K562 (cell line): ENCODE results near the gene CCDC27. TPM values are rescaled to one million over a fixed set of nuclear protein-coding genes. Genes with fewer than 3 reads are reported as not detected.

Source experiments
- CHD1 ChIP-seq: fragments of 200-600 bp; sonication (generic); IDR thresholded peaks from one replicate; pipeline ENCODE4 v1.6.1; 2012; ENCODE audit warnings: mild to moderate bottlenecking, moderate library complexity, low read length, inconsistent platforms
- MIER1 ChIP-seq: fragments of 450-650 bp; IDR thresholded peaks from 2 replicates; pipeline ENCODE4 v1.6.1; 2016; ENCODE audit warnings: antibody characterized with exemption, mild to moderate bottlenecking, low read depth
- MYC ChIP-seq, 2 experiments: fragments of 250-450 bp in 1 of 2; sonication (Bioruptor Pico) in 1 of 2; IDR thresholded peaks; 2 replicates each; pipeline versions ENCODE4 v1.5.1 to v1.6.1; 2012 to 2021; ENCODE audit warnings: low read depth in 2 of 2, borderline replicate concordance in 1 of 2, improper control_type of control experiment in 1 of 2, low read length in 1 of 2, mild to moderate bottlenecking in 1 of 2, moderate library complexity in 1 of 2
- SAP30 ChIP-seq: fragments of 200-600 bp; sonication (generic); IDR thresholded peaks from 2 replicates; pipeline ENCODE4 v1.6.1; 2012; ENCODE audit warnings: borderline replicate concordance, low read depth, mild to moderate bottlenecking, moderate library complexity, low read length, control low read depth, inconsistent platforms; ENCODE audit not compliant: insufficient read depth, poor library complexity, severe bottlenecking
- ZBED1 ChIP-seq: IDR thresholded peaks from 2 replicates; pipeline ENCODE4 v1.6.1; 2014
- ZNF133 ChIP-seq: fragments of 250-450 bp; sonication (Bioruptor Pico); IDR thresholded peaks from 2 replicates; pipeline ENCODE4 v1.4.0; 2020; ENCODE audit warnings: mild to moderate bottlenecking
- ZNF583 ChIP-seq: fragments of 250-450 bp; sonication (Bioruptor Pico); IDR thresholded peaks from 2 replicates; pipeline ENCODE4 v1.4.0; 2020
- polyA plus RNA-seq, 8 experiments: library from polyadenylated mRNA; depleted of rRNA in 4 of 8; stranded (reverse) in 5 of 8; unstranded in 3 of 8; fragments of >200 nt; fragmentation: Nextera tagmentation in 2 of 8; fragmentation: Illumina TruSeq in 1 of 8; extraction: Ambion mirVana in 2 of 8; extraction: Trizol in 1 of 8; gene quantifications; 2 replicates each; pipeline versions ENCODE4 v1.2.1 to v1.2.3, GENCODE V29; 2011 to 2014; ENCODE audit warnings: inconsistent platforms in 1 of 8, missing spikeins in 1 of 8
- total RNA-seq, 7 experiments: library from RNA; depleted of rRNA in 6 of 7; stranded (reverse); fragments of >200 nt in 6 of 7; fragmentation: Illumina TruSeq in 2 of 7; extraction: Trizol in 2 of 7; gene quantifications; 2 replicates each; pipeline versions ENCODE4 v1.2.1 to v1.2.3, GENCODE V29; 2011 to 2021; ENCODE audit warnings: low replicate concordance in 1 of 7
- TF ChIP-seq, protein P1 (sequence below): fragments of 450-650 bp; IDR thresholded peaks from 2 replicates; pipeline ENCODE4 v1.6.1; 2017; ENCODE audit warnings: antibody characterized with exemption, mild to moderate bottlenecking
- TF ChIP-seq, protein P2 (sequence below): fragments of 450-650 bp; formaldehyde crosslinking; IDR thresholded peaks from 2 replicates; pipeline ENCODE4 v1.4.0; 2020; ENCODE audit warnings: mild to moderate bottlenecking, moderate library complexity
- TF ChIP-seq, protein P3 (sequence below): sonication (generic); formaldehyde crosslinking; IDR thresholded peaks from 2 replicates; pipeline ENCODE4 v1.9.0; 2022; ENCODE audit warnings: mild to moderate bottlenecking, missing genetic modification reagents
- TF ChIP-seq, protein P4 (sequence below): fragments of 250-450 bp; sonication (Bioruptor Pico); IDR thresholded peaks from 2 replicates; pipeline ENCODE4 v1.4.0; 2020
- TF ChIP-seq, protein P5 (sequence below): fragments of 450-650 bp; conservative IDR thresholded peaks from 2 replicates; pipeline ENCODE4 v1.6.1; 2016; ENCODE audit warnings: missing genetic modification characterization, low read depth, mild to moderate bottlenecking, missing compliant biosample characterization, moderate library complexity

The CCDC27 gene
- total and polyA plus RNA-seq, 9 of the 15 experiments (the other 6 are each of a cell fraction or from before 2014, with no cell fraction given): 0.01 to 0.04 TPM; not detected in 7

DNA sequence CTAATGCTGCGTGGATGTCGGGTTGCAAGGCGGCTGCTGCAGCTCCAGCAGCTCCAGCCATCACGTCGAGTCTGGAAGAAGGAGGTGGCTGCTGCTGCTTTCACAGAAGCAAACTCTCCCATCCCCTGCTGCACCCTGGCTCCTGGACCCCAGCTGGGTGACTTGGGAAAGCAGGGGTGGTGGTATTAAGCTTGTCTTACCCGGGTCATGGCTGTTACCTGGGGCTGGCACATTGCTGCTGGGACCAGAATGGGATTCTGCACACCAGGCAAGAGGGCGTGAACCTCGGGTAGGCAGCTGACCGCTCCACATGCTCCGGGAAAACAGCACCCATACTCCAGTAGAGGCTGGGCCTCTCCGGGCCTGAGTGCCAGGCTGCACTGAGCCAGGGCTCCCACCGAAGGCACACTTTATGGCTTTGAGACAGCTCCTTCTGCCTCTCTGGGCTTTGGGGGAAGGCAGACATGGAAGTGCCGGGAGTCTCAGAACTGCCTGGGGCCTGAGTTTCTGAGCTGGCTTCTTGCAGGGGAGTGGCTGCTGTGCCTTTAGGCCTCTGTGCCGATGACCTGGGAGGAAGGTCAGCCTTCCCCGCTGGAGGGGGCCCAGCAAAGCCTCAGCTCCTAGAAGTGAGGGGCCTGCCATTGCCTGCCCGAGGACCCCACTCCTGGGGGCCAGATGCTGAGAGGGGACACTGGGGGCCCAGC is 21.5 kb downstream of the CCDC27 start (continued):
- TF ChIP-seq, protein P1, sequence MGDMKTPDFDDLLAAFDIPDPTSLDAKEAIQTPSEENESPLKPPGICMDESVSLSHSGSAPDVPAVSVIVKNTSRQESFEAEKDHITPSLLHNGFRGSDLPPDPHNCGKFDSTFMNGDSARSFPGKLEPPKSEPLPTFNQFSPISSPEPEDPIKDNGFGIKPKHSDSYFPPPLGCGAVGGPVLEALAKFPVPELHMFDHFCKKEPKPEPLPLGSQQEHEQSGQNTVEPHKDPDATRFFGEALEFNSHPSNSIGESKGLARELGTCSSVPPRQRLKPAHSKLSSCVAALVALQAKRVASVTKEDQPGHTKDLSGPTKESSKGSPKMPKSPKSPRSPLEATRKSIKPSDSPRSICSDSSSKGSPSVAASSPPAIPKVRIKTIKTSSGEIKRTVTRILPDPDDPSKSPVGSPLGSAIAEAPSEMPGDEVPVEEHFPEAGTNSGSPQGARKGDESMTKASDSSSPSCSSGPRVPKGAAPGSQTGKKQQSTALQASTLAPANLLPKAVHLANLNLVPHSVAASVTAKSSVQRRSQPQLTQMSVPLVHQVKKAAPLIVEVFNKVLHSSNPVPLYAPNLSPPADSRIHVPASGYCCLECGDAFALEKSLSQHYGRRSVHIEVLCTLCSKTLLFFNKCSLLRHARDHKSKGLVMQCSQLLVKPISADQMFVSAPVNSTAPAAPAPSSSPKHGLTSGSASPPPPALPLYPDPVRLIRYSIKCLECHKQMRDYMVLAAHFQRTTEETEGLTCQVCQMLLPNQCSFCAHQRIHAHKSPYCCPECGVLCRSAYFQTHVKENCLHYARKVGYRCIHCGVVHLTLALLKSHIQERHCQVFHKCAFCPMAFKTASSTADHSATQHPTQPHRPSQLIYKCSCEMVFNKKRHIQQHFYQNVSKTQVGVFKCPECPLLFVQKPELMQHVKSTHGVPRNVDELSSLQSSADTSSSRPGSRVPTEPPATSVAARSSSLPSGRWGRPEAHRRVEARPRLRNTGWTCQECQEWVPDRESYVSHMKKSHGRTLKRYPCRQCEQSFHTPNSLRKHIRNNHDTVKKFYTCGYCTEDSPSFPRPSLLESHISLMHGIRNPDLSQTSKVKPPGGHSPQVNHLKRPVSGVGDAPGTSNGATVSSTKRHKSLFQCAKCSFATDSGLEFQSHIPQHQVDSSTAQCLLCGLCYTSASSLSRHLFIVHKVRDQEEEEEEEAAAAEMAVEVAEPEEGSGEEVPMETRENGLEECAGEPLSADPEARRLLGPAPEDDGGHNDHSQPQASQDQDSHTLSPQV: peak; percentile 78
- TF ChIP-seq, protein P2, sequence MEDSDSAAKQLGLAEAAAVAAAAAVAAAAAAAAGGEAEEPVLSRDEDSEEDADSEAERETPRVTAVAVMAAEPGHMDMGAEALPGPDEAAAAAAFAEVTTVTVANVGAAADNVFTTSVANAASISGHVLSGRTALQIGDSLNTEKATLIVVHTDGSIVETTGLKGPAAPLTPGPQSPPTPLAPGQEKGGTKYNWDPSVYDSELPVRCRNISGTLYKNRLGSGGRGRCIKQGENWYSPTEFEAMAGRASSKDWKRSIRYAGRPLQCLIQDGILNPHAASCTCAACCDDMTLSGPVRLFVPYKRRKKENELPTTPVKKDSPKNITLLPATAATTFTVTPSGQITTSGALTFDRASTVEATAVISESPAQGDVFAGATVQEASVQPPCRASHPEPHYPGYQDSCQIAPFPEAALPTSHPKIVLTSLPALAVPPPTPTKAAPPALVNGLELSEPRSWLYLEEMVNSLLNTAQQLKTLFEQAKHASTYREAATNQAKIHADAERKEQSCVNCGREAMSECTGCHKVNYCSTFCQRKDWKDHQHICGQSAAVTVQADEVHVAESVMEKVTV (CRISPR knock-in tag): no peak
- 0 out of 2 replicates have a peak, but pooled peaks have one; percentile 70 for TF ChIP-seq ZNF133 (CRISPR knock-in tag)
- TF ChIP-seq MYC (IDR thresholded peaks at IDR 0.05; ENCODE audit: low read depth, low read length): peak; percentile 61
- no peak for TF ChIP-seq MYC (CRISPR knock-in tag; IDR thresholded peaks at IDR 0.05; ENCODE audit: borderline replicate concordance, low read depth)
- TF ChIP-seq, protein P3, sequence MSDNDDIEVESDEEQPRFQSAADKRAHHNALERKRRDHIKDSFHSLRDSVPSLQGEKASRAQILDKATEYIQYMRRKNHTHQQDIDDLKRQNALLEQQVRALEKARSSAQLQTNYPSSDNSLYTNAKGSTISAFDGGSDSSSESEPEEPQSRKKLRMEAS (CRISPR knock-in tag): peak; percentile 31
- peak; percentile 80 for TF ChIP-seq SAP30
- TF ChIP-seq, protein P4, sequence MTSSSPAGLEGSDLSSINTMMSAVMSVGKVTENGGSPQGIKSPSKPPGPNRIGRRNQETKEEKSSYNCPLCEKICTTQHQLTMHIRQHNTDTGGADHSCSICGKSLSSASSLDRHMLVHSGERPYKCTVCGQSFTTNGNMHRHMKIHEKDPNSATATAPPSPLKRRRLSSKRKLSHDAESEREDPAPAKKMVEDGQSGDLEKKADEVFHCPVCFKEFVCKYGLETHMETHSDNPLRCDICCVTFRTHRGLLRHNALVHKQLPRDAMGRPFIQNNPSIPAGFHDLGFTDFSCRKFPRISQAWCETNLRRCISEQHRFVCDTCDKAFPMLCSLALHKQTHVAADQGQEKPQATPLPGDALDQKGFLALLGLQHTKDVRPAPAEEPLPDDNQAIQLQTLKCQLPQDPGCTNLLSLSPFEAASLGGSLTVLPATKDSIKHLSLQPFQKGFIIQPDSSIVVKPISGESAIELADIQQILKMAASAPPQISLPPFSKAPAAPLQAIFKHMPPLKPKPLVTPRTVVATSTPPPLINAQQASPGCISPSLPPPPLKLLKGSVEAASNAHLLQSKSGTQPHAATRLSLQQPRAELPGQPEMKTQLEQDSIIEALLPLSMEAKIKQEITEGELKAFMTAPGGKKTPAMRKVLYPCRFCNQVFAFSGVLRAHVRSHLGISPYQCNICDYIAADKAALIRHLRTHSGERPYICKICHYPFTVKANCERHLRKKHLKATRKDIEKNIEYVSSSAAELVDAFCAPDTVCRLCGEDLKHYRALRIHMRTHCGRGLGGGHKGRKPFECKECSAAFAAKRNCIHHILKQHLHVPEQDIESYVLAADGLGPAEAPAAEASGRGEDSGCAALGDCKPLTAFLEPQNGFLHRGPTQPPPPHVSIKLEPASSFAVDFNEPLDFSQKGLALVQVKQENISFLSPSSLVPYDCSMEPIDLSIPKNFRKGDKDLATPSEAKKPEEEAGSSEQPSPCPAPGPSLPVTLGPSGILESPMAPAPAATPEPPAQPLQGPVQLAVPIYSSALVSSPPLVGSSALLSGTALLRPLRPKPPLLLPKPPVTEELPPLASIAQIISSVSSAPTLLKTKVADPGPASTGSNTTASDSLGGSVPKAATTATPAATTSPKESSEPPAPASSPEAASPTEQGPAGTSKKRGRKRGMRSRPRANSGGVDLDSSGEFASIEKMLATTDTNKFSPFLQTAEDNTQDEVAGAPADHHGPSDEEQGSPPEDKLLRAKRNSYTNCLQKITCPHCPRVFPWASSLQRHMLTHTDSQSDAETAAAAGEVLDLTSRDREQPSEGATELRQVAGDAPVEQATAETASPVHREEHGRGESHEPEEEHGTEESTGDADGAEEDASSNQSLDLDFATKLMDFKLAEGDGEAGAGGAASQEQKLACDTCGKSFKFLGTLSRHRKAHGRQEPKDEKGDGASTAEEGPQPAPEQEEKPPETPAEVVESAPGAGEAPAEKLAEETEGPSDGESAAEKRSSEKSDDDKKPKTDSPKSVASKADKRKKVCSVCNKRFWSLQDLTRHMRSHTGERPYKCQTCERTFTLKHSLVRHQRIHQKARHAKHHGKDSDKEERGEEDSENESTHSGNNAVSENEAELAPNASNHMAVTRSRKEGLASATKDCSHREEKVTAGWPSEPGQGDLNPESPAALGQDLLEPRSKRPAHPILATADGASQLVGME: 0 out of 2 replicates have a peak, but pooled peaks have one; percentile 3
- TF ChIP-seq CHD1: peak; percentile 64
- peak; percentile 23; the same call in 1 of the 2 replicates for TF ChIP-seq MIER1
- TF ChIP-seq, protein P5, sequence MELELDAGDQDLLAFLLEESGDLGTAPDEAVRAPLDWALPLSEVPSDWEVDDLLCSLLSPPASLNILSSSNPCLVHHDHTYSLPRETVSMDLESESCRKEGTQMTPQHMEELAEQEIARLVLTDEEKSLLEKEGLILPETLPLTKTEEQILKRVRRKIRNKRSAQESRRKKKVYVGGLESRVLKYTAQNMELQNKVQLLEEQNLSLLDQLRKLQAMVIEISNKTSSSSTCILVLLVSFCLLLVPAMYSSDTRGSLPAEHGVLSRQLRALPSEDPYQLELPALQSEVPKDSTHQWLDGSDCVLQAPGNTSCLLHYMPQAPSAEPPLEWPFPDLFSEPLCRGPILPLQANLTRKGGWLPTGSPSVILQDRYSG (tag): 0 out of 2 replicates have a peak, but pooled peaks have one; percentile 19
- 0 out of 2 replicates have a peak, but pooled peaks have one; percentile 43 for TF ChIP-seq ZNF583 (CRISPR knock-in tag)
- 0 out of 2 replicates have a peak, but pooled peaks have one; percentile 45 for TF ChIP-seq ZBED1
